PC-3 (cell line): ENCODE data around the gene MARF1.

Source experiments
- EZH2 ChIP-seq: fragments of 300-600 bp; sonication (generic); IDR thresholded peaks from one replicate; pipeline ENCODE4 v1.6.1; 2017; ENCODE audit warnings: antibody characterized with exemption, mild to moderate bottlenecking, low read length; ENCODE audit not compliant: unreplicated experiment
- TF ChIP-seq, protein P1 (sequence below): fragments of 300-600 bp; sonication (generic); conservative IDR thresholded peaks from 2 replicates; pipeline ENCODE4 v1.5.1; 2017; ENCODE audit warnings: antibody characterized with exemption, low read depth, mild to moderate bottlenecking, low read length

DNA sequence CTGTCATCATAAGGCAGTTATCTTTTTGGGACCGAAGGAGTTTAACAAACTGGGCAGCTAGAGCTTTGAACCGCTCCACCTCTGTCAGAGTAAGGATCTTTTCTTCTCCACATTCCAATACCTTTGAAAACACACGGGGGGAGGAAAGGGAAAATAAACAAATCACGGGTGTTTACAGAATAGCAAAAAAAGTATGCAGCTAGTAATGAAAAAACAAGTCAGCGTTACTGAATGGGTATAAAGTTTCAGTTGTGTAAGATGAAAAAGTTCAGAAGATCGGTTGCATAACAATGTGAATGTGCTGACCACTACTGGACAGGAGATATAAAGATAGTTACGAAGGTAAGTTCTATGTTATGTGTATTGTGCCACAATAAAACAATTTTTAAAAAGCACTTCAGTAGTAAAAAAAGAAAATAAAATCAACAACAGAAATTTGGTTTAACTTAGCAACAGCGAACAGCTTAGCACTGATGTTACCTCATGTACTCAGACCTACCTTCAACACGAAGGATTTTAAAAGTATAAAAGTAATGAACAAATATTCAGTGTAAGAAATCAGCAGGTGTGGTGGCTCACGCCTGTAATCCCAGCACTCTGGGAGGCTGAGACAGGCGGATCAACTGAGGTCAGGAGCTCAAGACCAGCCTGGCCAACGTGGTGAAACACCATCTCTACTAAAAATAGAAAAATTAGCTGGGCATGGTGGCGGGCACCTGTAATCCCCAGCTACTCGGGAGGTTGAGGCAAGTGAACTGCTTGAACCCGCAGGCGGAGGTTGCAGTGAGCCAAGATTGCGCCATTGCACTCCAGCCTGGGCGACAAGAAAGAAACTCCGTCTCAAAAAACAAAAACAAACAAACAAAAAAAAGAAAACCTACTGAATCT, 34.3 kb downstream of the MARF1 start:
- TF ChIP-seq, protein P1, sequence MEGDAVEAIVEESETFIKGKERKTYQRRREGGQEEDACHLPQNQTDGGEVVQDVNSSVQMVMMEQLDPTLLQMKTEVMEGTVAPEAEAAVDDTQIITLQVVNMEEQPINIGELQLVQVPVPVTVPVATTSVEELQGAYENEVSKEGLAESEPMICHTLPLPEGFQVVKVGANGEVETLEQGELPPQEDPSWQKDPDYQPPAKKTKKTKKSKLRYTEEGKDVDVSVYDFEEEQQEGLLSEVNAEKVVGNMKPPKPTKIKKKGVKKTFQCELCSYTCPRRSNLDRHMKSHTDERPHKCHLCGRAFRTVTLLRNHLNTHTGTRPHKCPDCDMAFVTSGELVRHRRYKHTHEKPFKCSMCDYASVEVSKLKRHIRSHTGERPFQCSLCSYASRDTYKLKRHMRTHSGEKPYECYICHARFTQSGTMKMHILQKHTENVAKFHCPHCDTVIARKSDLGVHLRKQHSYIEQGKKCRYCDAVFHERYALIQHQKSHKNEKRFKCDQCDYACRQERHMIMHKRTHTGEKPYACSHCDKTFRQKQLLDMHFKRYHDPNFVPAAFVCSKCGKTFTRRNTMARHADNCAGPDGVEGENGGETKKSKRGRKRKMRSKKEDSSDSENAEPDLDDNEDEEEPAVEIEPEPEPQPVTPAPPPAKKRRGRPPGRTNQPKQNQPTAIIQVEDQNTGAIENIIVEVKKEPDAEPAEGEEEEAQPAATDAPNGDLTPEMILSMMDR = no peak
- no peak for TF ChIP-seq EZH2
